GM19467 (cell line): ENCODE results near the gene GALNTL6.

ENCODE experiments used
- ATAC-seq: cut with Tn5 transposase; IDR thresholded peaks from one replicate; pipeline ENCODE4 v1.9.1; 2021; ENCODE audit warnings: mild to moderate bottlenecking, moderate library complexity; ENCODE audit not compliant: unreplicated experiment

The GALNTL6 gene

DNA sequence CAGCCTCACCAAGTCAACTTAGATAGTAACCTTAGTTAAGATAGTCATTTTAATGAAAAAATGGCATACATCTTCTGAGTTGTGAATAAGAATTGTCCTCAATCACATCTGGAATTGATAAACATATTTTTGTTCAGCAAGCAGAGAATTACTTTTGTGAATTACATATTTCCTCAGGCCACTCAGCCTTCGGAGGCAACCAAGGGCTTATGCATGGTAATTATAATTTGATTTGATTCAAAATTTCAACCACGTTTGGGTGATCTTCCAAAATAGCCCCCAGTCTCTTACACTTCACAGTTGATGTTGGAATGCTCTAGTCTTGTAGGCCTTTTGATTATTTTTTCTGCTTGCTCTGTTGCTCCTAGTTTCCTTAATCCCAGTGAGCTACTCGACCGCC, 63.4 kb downstream of the GALNTL6 start:
- no peak for ATAC-seq

DNA sequence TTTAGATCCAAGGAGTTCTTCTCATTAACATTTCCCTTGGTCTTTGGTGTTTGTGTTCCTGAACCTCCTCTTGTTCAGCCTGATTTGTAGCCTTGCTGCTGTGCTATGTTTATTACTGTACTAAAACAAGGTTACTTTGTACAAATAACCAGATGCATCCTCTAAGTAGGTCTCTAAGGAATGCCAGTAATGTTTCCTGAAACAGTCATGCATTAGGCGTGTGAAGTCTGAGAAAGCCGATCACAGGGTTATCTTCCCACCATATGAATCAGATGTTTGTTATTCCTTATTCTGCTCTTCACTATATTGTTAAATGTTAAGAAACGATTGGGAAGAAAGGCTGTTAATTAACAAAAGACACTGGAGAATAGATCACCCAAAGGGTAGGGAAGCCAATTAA, 66.9 kb downstream of the GALNTL6 start:
- no peak for ATAC-seq

DNA sequence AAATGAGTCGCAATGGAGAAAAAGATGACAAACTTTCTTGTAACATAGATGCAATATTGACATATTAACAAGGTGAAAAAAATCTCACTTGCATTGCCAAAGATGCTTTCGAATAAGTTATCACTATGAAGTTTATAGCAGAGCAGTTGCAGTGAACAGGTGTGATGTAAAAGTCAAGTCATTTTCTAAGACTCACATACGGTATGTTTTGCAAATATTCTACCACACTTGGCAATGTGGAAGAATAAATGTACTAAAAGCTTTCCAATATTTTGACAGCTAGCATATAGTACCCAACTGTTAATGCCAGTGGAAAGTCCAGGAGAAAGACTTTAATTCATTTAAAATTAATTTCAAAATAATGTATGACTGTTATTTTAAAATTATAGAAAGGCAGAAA, 76.5 kb downstream of the GALNTL6 start:
- ATAC-seq, result no peak

DNA sequence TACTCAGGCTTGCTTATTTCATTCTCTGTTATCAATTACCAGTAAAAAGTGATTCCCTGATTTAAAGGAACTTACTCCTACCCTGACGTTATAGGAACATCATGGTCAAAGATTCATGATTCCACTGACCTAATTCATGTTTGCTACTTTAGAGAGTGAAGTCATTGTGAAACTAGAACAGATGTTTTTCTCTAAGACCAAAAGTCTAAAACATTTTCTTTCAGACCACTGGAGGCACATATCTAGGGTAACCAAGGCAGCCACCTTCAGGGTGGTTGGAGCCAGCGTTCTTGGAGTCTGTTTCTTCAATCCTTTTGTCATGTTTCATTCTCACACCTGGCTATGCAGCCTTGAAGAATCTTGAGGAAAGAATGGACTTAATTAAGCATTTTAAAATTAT, 77.8 kb downstream of the GALNTL6 start:
- no peak for ATAC-seq

DNA sequence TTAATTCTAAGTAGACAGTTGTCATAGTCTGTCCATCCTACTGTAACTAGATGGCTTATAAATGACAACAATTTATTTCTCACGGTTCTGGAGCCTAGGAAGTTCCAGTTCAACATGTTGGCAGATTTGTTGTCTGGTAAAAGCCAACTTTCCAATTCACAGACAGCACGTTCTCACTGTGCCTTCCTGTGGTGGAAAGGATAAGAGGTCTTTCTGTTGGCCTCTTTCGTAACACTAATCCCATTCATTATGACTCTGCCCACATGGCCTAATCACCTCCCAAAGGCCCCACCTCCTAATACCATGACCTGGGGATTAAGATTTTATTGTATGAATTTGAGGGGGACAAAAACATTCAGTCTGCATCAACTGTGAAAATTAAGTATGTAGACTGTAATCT, 83.2 kb downstream of the GALNTL6 start:
- no peak for ATAC-seq

DNA sequence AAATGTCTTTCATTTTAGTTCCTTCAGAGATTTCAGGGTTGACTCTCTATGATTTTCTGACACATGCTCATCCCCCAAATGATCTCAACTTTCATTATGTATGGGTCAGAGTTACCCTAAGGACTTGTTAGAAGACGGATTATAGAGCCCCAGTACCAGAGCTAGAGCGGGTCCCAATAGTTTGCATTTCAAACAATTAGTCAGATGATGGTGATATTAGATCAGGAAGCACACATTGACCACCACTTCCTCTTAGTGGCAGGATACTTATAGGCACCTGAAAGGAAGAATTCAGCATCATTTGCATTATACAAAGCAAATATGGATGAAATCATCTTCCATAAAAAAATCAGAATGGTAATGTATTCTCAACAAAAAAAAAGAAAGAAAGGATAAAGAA, 106.1 kb downstream of the GALNTL6 start:
- ATAC-seq, result no peak

DNA sequence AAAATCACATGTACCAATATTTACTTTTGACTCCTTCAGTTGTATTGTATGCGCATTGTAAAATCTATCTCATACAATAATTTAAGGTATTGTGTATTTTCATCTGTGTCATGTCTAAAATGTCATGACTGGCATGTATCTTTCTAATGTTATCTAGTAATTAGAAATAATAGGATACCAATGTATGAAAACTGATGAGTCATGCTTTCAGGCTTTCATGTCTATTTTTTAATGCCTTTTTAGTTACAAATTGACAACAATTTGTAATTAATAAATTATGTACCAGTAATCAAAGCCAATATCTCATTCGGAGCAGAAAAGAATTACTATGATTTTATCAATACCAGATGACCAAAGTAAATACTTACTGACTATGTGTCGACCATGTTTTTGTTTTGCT, 107.7 kb downstream of the GALNTL6 start:
- no peak for ATAC-seq

DNA sequence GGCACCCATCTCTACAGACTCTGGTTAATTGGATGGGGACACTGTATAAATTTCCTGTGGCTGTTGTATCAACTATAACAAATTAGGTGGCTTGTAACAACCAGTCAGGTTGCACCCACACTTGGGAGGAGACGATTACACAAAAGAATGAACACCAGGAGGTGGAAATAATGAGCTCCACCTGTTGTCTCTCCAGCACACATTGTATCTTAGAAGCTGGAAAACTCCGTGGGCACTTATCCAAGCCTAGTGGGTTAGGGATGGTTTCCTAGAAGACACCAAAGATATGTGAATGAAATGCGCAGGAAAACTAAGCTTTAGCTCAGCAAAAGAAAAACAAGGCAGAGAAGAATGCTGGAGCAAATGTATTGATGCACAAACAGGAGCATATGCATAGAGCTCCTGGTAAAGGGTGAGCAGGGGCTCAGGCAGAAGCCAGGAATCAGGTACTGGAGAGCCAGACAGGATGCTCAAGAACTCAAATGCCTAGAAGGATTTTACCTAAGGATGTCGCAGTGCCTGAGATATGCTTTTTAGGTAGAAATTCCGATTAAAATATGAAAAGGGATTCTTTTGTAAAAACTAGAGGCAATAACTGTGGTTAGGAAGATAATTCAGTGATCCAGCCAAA, 111.7 kb downstream of the GALNTL6 start:
- ATAC-seq, result no peak

DNA sequence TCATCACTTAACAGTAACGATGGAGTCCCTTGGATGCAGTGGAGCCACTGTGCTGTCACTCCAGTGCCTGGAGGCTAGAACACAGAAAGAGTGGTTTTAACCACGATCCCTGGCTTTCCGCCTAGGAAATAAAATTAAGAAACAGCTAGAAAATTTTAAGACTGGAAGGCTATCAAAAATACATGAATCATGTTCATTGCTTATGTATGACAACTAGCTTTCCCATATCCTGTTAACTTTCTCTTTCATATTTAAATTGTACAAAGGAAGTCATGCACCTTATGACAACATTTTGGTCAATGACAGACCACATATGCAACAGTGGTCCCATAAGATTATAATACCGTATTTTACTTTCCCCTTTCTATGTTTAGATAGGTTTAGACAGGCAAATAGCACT, 115.1 kb downstream of the GALNTL6 start:
- ATAC-seq, result no peak

DNA sequence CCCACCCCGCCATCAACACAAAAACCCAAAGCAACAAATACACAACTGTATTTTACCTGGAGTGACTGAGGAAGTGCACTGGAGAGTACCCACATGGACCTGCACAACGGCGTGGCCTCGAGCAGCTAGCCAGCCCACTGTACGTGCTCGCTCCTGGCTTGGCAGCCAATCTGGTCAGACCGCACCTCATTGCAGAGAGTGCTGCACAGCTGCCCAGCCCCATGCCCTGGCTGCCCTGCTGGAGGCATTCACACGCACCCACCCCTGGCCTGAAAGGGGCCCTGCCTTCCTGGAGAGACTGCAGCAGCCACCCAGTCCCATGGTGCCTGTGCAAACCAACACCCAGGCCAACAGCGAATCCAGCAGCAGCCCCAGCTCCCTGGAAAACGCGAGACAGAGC, 116.3 kb downstream of the GALNTL6 start:
- no peak for ATAC-seq

DNA sequence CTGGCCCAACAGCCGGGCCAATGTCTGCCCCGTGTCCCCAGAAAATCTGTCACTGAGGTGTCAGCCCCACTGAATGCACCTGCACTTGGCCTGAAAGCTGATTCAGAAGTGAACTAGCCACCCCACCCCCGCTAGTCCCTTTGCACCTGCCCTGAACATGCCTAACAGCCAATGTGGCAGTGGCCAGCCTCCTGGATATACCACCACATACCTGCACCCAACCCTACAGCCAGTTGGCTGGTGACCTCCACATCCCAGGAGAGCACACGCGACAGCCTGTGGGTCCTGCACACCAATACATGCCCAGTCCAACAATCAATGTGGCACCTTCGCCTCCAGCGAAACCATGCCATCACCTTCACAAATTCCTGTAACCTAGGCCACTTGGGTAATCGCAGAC, 116.7 kb downstream of the GALNTL6 start:
- ATAC-seq, result no peak

DNA sequence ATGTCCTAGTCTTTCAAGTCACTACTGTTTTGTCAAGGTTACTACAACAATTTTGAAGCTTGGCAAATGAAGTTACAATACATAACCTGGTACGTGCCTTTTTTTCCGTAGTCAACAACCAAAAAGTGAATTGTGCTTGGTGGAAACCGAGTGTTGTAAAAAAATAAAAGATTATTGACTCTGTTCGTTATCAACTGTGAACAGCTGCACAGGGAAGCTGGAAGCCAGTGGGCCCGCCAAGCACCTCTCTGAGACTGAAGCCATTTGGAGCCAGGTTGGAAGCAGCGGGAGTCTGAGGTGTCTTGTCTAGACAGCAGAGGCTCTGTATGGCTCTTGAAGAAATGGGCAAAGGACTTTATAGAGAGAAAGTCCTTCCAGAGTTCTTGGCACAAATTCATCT, 119.0 kb downstream of the GALNTL6 start:
- no peak for ATAC-seq

DNA sequence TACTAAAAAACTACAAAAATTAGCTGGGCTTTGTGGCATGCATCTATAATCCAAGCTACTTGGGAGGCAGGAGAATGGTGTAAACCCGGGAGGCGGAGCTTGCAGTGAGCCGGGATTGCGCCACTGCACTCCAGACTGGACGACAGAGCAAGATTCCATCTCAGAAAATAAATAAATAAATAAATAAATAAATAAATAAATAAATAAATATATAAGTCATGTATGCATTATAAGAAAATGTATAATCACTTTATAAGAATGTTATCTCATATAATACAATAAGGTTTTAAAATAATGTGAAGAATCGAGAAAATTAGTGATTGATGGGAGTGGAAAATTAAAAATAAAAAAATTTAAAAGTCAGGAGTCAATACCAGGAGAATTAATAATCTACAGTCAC, 127.5 kb downstream of the GALNTL6 start:
- ATAC-seq, result no peak

DNA sequence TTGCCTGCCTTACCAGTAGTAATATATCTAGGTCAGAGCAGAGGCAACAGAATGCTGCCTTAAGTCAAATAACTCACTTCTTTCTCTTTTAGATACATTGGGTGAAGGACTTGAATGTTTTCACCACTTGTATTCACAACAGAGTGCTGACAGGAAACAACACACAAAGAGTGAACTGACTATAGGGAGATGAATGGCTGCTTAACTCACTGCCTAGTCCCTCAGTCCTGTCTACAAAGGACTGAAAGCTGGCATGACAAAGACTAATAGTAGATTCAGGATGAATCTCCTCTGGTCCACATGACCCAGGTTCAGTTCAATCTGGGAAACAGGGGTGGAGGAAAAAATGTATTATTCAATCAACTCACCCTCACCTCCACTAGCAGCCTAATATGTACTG, 134.2 kb downstream of the GALNTL6 start:
- ATAC-seq, result no peak

DNA sequence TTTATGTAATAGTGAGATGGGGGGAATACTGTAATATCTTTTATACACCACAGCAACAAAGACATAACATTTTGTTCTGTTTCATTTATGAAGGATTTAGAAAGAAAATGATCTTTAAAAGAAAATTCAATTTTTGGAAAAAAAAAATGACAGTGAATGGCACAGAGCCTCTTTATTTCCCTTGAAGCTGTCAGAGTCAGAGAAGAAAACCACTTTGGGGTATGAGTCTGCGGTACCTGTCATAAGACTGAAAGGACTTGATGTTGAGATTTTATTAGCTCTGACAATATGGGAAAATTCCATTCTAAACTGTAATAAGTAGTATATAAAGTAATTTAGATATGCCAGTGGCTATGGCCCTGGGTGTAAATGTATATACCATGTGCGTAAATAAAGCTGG, 134.8 kb downstream of the GALNTL6 start:
- no peak for ATAC-seq

DNA sequence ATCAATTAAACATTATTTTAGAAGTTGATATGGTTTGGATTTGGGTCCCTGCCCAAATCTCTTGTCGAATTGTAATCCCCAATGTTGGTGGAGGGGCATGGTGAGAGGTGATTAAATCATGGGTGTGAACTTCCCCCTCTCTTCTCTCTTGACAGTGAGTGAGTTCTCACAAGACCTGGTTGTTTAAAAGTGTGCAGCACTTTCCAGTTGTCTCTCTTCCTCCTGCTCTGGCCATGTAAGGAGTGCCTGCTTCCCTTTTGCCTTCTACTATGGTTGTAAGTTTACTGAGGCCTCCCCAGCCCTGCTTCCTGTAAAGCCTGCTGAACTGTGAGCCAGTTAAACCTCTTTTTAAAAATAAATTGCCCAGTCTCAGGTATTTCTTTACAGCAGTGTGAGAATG, 141.4 kb downstream of the GALNTL6 start:
- no peak for ATAC-seq

DNA sequence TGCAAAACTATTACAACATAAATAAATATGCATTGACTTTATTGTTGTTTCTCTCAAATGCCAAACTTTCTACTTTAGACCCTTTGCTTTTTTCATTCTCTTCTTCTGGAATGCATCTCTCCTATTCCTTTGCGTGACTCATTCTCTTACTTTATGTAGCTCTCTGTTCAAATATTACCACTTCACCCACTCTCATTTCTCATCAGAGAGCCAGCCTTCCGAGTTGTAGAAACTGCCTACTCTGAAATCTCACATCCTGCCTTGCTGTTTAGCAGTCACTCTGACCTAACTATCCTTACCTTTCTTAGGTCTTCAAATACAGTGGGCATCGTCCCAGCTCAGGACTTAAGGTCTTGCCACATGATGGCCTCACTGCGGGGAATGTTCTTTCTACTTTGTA, 143.5 kb downstream of the GALNTL6 start:
- no peak for ATAC-seq

DNA sequence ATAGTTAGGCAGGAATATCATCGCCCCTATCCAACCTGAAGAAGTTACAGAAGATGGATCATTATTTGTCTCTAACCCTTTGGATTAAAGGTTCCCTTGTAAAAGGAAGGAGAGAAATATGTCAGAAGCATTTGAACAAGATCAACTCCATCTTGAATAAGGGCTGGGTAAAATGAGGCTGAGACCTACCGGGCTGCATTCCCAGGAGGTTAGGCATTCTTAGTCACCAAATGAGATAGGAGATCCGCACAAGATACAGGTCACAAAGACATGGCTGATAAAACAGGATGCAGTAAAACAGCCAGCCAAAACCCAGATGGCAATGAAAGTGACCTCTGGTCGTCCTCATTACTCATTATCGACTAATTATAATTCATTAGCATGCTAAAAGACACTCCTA, 148.9 kb downstream of the GALNTL6 start:
- no peak for ATAC-seq

DNA sequence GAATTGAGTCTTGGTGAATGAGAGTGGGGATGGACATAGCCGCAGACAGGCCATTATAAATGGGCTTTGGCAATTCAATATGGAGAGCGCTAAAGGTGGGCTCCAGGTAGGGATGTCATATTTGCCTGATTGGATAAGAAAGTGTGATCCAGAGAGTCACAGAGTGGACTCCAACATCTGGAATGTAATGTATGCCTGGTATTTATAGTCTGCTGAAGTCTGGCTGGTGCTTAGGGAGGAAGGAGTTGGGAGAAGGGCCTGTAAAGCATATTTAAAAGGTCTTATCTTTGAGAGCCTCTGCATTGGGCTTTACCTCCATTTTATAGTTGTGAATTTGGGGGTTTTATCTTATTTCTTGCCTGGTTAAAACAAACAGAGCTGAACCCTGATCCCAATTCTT, 153.2 kb downstream of the GALNTL6 start:
- ATAC-seq, result no peak

DNA sequence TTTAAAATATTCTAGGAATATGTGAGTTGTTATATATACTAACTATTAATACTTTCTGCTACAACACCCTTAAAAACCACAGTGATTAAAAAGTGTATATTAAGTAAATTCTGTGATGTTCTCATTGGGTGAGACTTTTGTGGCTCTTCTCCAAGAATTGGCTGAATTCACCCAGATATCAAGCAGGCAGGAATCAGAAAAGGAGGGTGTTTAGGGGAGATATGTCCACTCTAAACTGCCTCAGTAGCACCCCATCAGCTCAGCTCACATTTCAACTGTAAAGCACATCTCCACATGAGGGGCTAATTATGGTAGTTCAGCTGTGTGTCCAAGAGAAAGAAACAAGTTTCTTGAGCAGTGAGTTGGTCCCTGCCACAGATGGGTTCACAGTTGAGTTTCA, 165.0 kb downstream of the GALNTL6 start:
- ATAC-seq, result no peak

DNA sequence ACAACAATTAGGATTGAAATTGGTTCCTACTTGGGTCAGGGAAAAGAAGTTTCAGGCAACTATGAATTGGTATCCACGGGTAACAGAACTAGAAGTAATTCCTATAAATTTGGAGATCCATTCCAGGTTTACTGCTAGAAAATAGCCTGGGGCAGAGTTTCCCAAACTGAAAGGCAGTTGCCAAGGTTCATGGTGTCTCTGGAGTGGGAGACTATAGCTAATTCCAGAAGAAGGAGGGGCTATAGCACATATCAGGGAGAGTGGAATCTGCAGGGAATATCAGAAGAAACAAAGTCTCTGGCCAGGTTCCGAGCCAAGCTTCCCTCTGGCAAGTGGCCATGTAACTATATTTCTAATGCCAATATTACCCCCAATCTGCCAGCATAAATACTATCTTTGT, 166.3 kb downstream of the GALNTL6 start:
- ATAC-seq, result no peak

DNA sequence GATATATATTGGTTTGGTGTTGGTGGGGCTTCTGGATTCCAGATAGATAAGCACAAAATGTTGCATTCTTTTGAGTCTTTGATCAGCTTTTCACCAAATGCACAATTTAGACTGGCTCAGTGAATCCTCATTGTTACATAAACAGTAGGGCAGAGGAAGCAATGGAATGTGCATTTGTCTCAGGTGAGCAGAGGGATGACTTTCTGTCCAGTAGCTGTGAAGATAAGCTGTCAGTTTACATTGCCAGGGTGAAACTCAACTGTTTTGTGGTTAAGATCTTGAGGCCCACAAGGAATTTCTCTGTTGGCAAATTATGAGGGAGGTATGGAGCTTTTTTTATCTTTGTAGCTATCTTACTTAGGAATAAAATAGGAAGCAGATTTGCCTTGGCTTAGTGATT, 168.0 kb downstream of the GALNTL6 start:
- ATAC-seq, result no peak

DNA sequence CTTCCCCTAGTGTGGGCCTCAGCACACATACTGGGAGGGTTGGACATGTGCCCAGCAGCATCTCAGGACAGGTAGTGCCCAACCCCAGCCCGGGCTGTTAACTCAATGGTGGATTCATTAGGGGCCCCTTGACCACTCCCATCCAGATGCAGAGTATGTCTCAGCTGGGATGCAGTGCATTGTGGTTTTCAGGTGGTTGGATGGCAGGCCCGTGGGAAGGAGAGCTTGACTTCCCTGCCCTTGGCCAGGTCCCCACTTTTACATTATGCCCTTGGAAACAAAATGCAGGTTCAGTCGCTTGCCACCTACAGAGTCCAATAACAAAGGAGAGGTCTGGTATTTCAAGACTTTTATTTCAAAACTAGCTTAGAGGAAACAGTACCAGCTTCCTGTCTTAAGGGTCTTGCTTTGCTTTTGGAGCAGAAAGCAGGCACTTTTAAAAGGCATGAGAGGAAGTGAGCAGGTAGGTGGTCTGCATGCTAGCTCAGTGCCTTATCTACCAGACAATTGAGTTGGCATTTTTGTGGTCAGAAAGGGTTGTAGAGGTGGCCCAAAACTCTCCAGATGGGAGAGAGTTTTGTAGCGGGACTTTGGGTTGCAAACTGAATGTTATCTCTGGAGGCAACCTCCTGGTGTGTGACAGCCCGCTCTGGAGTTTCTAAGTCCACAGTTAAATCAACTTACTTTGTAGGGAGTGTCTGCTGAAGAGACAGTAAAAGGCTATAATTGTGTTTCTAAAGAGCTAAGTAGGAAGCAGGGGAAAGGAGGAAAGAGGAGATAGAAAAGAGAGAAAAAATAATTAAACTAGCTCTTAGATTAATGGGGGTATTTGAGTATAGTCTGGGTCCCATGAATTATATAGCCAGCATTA, 171.0 kb downstream of the GALNTL6 start:
- no peak for ATAC-seq
